Measurements from ENCODE around the gene ANKRD33. TPM values are rescaled to one million over a fixed set of nuclear protein-coding genes. Genes with fewer than 3 reads are reported as not detected.

ANKRD33 gene
- total RNA-seq, 1 experiment from 2014 or later, result not detected

GRCh38 chr12:51910168-51910567, 22.3 kb downstream of the ANKRD33 start:
- Mint-ChIP-seq H3K4me3 (ENCODE audit: low read depth, unreplicated experiment) (no peak overlapping the region), H3K36me3 (ENCODE audit: insufficient read depth, unreplicated experiment) (no peaks in the 10 kb centered on the region), H3K27me3 (ENCODE audit: unreplicated experiment) (peaks cover 53% of the 10 kb centered on the region), H3K9me3 (ENCODE audit: low read depth, unreplicated experiment) (no peaks in the 10 kb centered on the region), H3K4me1 (ENCODE audit: low read depth, unreplicated experiment) (no peaks in the 10 kb centered on the region), H3K27ac (ENCODE audit: unreplicated experiment) (no peak overlapping the region)
- CTCF ChIA-PET, result no interaction called here
- no TSS peak for BruUV-seq (replicated peaks)
- intact Hi-C loops (cut with micrococcal nuclease; ENCODE audit: unreplicated experiment), result no loop called here
- no peak for TF ChIP-seq CTCF (IDR thresholded peaks at IDR 0.05; ENCODE audit: unreplicated experiment)
- no peak for DNase-seq

- TF ChIP-seq CTCF (IDR thresholded peaks at IDR 0.05; ENCODE audit: unreplicated experiment), result no peak
- no peak overlapping the region for H3K4me3 Mint-ChIP-seq (ENCODE audit: low read depth, unreplicated experiment)
- peaks cover 48% of the 10 kb centered on the region for H3K27me3 Mint-ChIP-seq (ENCODE audit: unreplicated experiment)
- H3K9me3 Mint-ChIP-seq (ENCODE audit: low read depth, unreplicated experiment), result no peaks in the 10 kb centered on the region
- intact Hi-C loops (cut with micrococcal nuclease; ENCODE audit: unreplicated experiment), result no loop called here
- H3K36me3 Mint-ChIP-seq (ENCODE audit: insufficient read depth, unreplicated experiment), result no peaks in the 10 kb centered on the region
- DNase-seq, result no peak
- BruUV-seq (replicated peaks), result no TSS peak
- CTCF ChIA-PET, result no interaction called here
- no peak overlapping the region for H3K27ac Mint-ChIP-seq (ENCODE audit: unreplicated experiment)
- no peaks in the 10 kb centered on the region for H3K4me1 Mint-ChIP-seq (ENCODE audit: low read depth, unreplicated experiment)
These were observed 22.8 kb downstream of the ANKRD33 start for GRCh38 chr12:51910691-51911090.

- CTCF ChIA-PET, result no interaction called here
- no peaks in the 10 kb centered on the region for H3K9me3 Mint-ChIP-seq (ENCODE audit: low read depth, unreplicated experiment)
- H3K36me3 Mint-ChIP-seq (ENCODE audit: insufficient read depth, unreplicated experiment), result no peaks in the 10 kb centered on the region
- peaks cover 43% of the 10 kb centered on the region for H3K27me3 Mint-ChIP-seq (ENCODE audit: unreplicated experiment)
- TF ChIP-seq CTCF (IDR thresholded peaks at IDR 0.05; ENCODE audit: unreplicated experiment), result no peak
- H3K27ac Mint-ChIP-seq (ENCODE audit: unreplicated experiment), result no peak overlapping the region
- H3K4me3 Mint-ChIP-seq (ENCODE audit: low read depth, unreplicated experiment), result no peak overlapping the region
- no peak for DNase-seq
- intact Hi-C loops (cut with micrococcal nuclease; ENCODE audit: unreplicated experiment), result no loop called here
- no TSS peak for BruUV-seq (replicated peaks)
- no peaks in the 10 kb centered on the region for H3K4me1 Mint-ChIP-seq (ENCODE audit: low read depth, unreplicated experiment)
These were observed 23.4 kb downstream of the ANKRD33 start for GRCh38 chr12:51911307-51911706.

- no peaks in the 10 kb centered on the region for H3K9me3 Mint-ChIP-seq (ENCODE audit: low read depth, unreplicated experiment)
- no peak for TF ChIP-seq CTCF (IDR thresholded peaks at IDR 0.05; ENCODE audit: unreplicated experiment)
- no peak overlapping the region for H3K4me3 Mint-ChIP-seq (ENCODE audit: low read depth, unreplicated experiment)
- no peaks in the 10 kb centered on the region for H3K36me3 Mint-ChIP-seq (ENCODE audit: insufficient read depth, unreplicated experiment)
- H3K27me3 Mint-ChIP-seq (ENCODE audit: unreplicated experiment), result peaks cover 43% of the 10 kb centered on the region
- no TSS peak for BruUV-seq (replicated peaks)
- H3K27ac Mint-ChIP-seq (ENCODE audit: unreplicated experiment), result no peak overlapping the region
- CTCF ChIA-PET, result interaction anchor here (1.0 to 1.7 kb wide), 2 partner anchors 10 to 17 kb away, joined by 3 to 5 read pairs; no protein-coding TSS in a partner anchor
- DNase-seq, result peak; percentile 17
- H3K4me1 Mint-ChIP-seq (ENCODE audit: low read depth, unreplicated experiment), result no peaks in the 10 kb centered on the region
- intact Hi-C loops (cut with micrococcal nuclease; ENCODE audit: unreplicated experiment), result no loop called here
These were observed 24.1 kb downstream of the ANKRD33 start for GRCh38 chr12:51911788-51912711.
